GM18909 (cell line): ENCODE results near the gene SEMA3C.

Experiments
- ATAC-seq: cut with Tn5 transposase; IDR thresholded peaks from one replicate; pipeline ENCODE4 v1.9.1; 2021; ENCODE audit warnings: mild to moderate bottlenecking; ENCODE audit not compliant: unreplicated experiment, poor library complexity

Gene SEMA3C

DNA sequence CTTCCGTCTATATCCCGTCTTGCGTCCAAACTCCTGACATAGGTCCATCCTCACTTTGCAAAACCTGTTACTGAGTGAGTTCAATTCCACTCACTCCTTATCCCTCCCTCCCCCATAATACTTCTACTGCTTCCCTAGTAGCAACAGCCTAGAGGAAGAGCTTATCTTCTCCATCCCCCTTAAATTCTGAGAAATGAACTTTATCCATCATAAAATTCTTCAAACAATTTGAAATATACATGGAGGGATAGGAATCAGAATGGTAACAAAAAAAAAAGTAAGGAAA is 27.6 kb downstream of the SEMA3C start:
- ATAC-seq = no peak

DNA sequence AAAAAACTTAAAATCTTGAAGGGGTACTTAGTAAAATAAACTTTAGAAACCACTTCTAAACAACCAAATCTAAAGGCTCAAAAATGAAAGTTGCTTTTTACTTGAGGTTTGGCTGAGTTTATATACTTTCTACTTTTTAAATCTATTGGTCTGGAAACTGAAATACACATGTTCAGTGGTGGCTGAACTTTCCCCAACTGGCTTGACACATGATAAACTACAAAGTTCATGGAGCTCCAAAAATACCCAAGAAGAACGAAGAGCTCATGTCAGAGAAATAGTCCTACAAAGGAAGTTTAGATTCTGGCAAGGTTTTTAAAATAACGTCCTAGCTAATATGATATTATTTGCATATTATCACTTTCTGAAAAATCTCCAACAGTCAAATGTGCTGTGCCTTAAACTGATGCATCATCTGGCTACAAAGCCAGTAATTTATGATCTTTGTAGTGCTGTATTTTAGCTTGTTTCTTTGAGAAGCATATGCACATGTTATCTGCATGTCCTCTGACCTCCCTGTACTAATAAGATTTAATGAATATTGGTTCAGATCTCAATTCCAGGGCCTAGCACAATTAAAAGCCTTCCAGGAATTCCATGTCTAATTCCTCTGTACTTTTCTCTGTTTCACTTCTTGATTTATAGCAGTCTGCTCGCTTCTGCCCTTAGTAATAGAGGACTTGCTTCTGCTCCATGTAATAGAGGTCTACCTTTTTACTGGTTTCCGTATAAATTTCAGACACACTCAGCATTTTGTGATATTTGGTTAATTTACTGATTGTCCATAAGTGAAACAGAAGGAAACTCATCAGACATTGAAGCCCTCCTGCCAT is 28.2 kb downstream of the SEMA3C start:
- ATAC-seq = no peak

- ATAC-seq = no peak
These were observed 29.3 kb downstream of the SEMA3C start for GRCh38 chr7:80889525-80889924.

- ATAC-seq = no peak
These were observed 33.1 kb downstream of the SEMA3C start for GRCh38 chr7:80885757-80886156.

DNA sequence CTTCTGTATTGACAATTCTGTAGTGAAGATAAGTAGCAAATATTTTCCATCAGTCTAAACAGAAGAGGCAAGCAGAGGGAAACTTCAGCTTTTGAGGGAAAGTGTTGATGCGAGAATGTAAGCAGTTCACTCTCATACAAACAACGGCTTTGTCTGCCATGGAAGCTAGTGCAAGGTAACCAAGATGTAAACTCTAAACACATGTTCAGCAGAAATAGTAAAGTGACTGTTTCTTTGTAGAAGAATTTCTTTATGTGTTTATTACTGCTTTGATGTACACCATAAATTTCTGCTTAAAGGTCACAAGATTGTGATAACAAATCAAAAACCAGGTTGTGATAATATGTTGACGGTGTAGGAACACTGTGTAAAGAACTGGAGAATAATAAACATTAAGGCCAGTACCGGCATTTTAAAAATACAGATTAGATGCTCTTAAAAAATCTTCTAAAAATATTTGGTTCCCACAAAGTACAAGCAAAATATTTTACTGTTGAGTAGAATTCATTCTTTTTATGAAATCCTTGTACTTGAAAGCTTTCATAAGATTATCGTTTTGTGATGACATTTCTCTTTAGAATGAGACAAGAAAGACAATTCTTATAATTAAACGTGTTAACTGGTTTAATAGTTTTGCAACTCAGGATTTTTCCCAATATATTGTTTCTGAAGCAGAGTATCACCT is 34.2 kb downstream of the SEMA3C start:
- ATAC-seq = no peak

DNA sequence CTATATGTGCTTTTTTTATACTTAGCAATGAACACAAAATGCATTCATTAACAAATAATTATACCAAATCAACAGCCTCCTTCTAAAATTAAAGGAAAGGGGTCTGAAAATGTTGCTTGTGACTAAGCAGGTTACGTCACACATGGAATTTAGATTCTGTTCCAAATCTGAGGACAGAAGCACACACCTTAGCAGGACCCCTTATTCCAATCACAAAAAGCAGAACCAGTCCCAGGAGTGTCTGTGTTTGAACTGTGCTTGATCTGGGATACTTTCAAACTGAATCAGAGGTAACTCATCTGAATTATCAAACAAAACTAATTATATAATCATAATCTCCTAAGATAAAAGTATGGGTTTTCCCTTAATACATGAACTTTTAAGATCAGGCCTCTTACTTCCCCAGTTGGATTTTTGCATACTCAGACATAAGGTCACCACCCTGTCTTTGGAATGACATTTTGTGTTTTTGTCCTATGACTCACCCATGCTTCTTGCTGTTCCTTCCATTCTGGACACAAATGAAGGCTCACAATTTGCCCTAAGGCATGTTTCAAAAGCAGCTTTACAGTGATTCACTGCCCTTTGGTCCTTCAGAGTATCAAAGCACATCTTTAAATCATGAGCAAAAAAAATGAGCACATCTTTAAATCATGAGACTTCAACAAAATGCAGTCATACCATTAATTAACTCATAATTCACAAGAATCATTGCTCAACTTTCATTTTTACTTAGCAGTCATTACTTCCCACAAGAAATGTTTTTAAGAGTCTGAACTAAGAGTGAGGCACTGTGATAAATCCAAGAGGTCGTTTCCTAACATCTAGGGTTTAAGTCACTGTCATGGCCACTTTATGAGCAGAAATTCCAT is 35.5 kb downstream of the SEMA3C start:
- ATAC-seq = no peak

- no peak for ATAC-seq
These were observed 36.5 kb downstream of the SEMA3C start for GRCh38 chr7:80882213-80882801.

GRCh38 chr7:80881351-80881900 is 37.4 kb downstream of the SEMA3C start:
- ATAC-seq = no peak

- no peak for ATAC-seq
These were observed 39.0 kb downstream of the SEMA3C start for GRCh38 chr7:80879849-80880248.

GRCh38 chr7:80876894-80877414 is 41.9 kb downstream of the SEMA3C start:
- no peak for ATAC-seq

DNA sequence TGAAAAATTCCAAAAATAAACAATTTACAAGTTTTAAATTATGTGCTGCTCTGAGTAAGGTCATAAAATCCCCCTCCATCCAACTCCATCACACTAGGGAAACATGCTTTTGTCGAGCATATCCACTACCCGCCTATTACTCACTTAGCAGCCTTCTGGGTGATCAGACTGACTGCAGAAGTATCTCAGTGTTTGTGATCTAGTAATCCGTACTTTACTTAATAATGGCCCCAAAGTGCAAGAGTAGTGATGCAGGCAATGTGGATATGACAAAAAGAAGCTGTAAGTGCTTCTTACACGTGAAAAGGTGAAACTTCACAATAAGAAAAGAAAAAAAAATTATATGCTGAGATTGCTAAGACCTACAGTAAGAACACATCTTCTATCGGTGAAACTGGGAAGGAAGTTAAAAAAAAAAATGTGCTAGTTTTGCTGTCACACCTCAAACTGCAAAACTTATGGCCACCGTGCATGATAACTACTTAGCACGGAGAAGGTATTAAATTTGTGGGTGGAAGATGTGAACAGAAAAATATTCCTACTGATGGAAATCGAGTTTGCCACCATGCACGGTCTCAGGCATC is 43.2 kb downstream of the SEMA3C start:
- ATAC-seq = no peak

DNA sequence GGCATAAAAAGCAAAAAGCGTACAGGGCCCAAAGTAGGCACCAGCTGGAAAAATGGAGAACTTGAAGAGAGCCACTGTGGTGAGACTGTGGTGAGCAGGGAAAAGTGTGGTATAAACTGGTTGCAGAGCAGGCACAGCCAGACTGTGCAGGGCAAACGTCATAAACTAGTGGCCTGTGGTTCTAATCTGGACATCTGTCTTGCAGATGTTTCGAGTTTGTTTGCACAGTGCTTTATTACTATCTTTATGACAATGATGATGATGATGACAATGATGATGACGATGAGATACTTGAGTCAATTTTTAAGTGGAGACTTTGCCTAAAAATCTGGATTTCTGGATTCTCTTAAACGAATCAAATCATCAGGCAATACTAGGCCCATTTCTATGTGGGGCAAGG is 45.7 kb downstream of the SEMA3C start:
- ATAC-seq = no peak

DNA sequence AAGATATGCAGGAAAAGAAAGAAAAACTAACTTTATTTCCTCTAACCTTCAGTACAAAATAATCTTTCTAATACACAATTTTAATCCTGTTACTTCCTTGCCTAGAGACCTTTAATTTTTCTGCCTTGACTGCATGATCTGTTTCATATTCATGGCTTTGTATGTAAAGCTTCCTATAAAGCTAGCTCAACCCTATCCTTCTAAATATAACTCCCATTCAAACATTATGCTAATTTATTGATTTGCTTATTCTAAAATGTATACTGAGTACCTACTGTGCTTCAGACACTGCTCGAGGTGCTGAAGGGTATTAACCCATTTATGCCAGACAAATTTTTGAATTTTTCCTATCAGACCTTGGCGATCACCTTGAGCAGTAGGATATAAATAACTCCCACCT is 47.6 kb downstream of the SEMA3C start:
- no peak for ATAC-seq

GRCh38 chr7:80870813-80871212 is 48.0 kb downstream of the SEMA3C start:
- ATAC-seq = no peak

DNA sequence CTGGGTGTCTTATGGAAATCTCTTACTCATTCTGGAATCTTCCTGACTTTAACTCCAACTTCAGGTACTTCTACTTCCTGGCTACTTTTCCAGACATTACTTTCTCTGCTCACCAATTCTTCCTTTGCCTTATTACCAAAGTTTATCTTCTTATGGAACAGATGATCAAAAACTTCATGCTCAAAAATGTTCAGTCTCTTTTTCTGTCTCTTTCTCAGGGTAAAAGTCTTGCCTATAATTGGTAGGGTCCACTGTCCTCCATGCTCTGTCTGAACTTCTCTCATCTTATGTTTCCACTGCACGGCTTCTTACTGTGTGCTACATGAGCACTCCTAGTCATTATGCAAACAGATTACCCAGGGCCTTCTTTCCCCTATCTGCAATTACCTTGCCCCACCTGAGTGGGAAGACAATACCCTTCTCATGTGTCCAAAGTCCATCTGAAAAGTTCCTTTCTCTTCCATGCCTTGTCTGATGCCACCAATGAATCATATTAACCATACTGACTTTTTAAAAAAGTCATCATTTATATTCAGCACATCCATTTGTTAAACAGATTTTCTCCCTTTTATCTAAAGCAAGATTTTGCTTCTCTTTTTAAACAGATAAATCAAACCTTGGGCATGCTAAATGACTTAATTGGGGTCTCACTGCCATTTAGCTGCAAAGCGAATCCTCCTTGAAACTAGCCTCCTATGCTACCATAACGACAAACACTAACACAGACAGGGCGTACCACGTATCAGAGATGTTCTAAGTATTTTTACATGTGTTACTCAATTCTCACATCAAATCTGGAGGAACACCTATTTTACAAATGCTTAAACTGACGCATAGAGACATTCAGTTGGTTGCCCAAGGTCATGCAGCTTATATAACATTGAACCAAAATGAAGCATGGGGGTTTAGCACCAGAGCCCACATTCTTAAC is 48.8 kb downstream of the SEMA3C start:
- no peak for ATAC-seq

DNA sequence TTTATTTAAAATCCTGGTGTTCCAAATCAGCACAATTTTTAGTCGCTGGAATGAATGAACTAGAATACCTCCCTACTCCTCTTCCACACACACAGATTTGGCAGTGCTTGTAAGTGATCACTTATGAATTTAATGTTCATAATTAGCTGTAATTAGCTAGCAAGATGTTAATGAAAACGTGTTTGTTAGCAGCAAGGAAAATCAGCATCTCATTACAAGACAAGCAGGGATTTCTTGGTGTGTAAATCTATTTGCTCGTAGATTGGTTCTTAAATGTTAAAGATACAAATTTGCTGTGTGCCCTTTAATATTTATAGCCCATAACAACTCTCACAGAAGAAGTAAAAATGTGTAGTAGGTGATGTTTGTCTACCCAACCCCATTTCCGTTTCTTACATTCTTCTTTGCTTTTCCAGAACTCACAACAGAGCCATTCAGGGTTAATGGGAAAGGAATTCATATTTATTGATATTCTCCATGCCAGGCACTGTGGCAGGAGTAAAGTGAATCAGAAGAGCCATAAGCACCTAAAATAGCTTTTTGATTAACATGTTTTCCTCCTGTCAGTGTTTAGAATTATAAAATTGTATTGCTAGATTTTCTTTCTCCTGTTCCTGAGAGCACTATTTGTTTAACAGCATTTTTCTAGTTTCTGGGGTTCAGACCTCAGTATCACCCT is 49.6 kb downstream of the SEMA3C start:
- ATAC-seq = no peak

GRCh38 chr7:80868566-80868965 is 50.3 kb downstream of the SEMA3C start:
- no peak for ATAC-seq

GRCh38 chr7:80860554-80860953 is 58.3 kb downstream of the SEMA3C start:
- ATAC-seq = no peak
